Stimulated activated naive CD4-positive, alpha-beta T cell treated with Interleukin-2 at 50 U/mL for 16 hours (primary cell): Measurements from ENCODE around the gene PGLYRP4.
"Not testable (repeated sequence)": the region's sequence is repeated elsewhere in the genome, so short reads cannot be mapped to it uniquely, and the experiment has no call there.

Source experiments
- DNase-seq: peaks from one replicate; lab custom pipeline; 2025; lab: John Stamatoyannopoulos, UW

PGLYRP4 gene

GRCh38 chr1:153337980-153338853 lies 10.4 kb downstream of the PGLYRP4 start:
- DNase-seq: no peak

DNA sequence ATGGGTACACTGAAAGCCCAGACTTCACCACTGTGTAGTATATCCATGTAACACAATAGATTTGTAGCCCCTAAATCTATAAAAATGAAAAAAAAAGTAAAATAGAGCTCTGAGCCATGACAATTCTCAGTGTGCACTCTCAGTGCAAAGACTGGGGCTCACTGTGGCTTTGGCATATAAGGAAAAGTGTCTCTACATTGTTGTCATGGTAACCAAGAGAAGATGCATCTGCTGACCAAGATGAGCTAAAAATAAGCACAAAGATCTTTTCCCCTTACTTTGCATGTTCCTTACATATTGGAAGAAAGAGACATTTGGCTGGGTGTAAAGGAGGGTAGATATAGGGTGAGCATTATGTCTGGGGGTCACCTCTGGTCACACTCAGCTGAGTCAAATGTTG lies 12.0 kb downstream of the PGLYRP4 start:
- DNase-seq: no peak

DNA sequence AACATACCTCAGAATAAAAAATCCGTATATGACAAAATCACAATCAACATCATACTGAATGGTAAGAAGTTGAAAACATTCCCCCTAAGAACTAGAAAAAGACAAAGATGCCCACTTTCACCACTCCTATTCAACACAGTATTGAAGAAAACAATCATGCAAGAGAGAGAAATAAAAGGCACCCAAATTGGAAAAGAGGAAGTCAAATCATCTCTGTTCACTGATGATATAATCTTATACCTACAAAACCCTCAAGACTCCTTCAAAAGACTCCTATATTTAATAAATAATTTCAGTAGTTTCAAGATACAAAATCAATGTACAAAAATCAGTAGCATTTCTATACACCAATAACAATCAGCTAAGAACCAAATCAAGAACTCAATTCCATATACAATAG lies 14.7 kb downstream of the PGLYRP4 start:
- DNase-seq: no peak

DNA sequence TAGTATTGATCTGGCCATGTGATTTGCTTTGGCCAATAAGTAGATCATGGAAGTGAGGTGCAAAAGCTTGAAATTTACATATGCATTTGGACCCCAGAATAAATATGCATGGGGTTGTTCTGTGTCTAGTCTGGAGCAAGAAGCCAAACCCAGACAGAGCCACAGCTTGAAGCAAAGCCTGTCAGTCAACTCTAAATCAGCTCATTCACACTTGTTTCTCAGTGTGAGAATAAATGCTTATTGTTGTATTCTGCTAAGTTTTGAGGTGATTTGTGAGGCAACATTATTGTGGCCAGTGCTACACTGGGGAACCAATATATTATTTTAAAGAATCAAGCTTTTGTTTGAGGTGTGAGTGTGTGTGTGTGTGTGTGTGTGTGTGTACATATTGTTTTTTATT lies 23.7 kb downstream of the PGLYRP4 start:
- DNase-seq: no peak

- DNase-seq: no peak
Observed at GRCh38 chr1:153322568-153322967, 26.1 kb downstream of the PGLYRP4 start.

GRCh38 chr1:153318145-153318544 lies 30.5 kb downstream of the PGLYRP4 start:
- not testable (repeated sequence) for DNase-seq

- DNase-seq: not testable (repeated sequence)
Observed at GRCh38 chr1:153316013-153316412, 32.6 kb downstream of the PGLYRP4 start.

- DNase-seq: not testable (repeated sequence)
Observed at GRCh38 chr1:153314388-153314787, 34.3 kb downstream of the PGLYRP4 start.

GRCh38 chr1:153313288-153313687 lies 35.4 kb downstream of the PGLYRP4 start:
- no peak for DNase-seq

- DNase-seq: no peak
Observed at GRCh38 chr1:153312570-153313186, 36.0 kb downstream of the PGLYRP4 start, which contains the start of gene PGLYRP3. TSS of gene PGLYRP3 (minus strand) at chr1:153312952. CDS start at chr1:153310665, 2,287 bp downstream.

GRCh38 chr1:153310526-153310925 lies 38.1 kb downstream of the PGLYRP4 start:
- no peak for DNase-seq

GRCh38 chr1:153309441-153309840 lies 39.2 kb downstream of the PGLYRP4 start:
- DNase-seq: no peak

GRCh38 chr1:153308540-153308939 lies 40.1 kb downstream of the PGLYRP4 start:
- no peak for DNase-seq

GRCh38 chr1:153307221-153307600 lies 41.4 kb downstream of the PGLYRP4 start:
- no peak for DNase-seq

DNA sequence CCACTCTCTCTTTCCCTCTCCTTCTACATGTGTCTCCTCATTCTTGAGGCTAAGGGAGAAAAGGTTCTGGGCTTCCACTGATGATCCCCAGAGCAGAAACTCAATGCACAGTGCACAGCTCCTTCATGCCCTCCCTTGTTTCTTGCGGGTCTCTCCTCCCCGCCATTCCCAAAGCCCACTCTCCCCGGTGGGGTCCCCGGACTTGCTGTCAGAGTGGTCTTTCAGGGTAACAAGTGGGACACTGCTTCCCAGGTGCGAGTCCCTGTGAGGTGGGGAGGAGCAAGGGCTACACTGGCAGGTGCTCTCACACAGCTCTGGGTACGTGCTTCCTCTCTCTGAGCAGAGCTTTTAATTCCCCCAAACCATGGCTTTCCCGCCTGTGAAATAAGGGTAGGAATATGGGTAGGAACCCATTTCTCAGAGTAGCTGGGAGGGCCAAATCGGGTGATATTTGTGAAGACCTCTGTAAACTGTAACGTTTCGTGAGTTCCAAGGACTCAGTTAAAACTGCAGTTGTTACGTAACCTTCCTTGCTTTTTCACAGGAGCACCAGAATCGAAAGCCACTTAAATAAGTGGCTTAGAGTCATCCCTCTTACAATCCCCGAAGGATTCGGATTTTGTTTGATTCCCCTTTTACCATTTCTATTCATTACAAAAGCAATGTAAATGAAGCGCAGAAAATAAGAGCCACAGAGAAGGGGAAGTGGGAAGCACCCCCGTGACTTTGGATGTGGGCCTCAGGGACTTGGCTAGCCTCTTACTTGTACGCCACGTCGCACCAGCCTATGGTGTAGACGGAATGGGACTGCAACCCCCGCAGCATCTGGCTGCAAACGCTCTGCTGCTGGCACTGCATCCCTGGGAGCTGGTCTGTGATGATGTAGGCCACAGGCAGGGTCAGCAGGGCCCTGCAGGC lies 42.1 kb downstream of the PGLYRP4 start:
- no peak for DNase-seq

- no peak for DNase-seq
Observed at GRCh38 chr1:153305682-153306081, 43.0 kb downstream of the PGLYRP4 start.

GRCh38 chr1:153302308-153302707 lies 46.3 kb downstream of the PGLYRP4 start:
- DNase-seq: no peak

DNA sequence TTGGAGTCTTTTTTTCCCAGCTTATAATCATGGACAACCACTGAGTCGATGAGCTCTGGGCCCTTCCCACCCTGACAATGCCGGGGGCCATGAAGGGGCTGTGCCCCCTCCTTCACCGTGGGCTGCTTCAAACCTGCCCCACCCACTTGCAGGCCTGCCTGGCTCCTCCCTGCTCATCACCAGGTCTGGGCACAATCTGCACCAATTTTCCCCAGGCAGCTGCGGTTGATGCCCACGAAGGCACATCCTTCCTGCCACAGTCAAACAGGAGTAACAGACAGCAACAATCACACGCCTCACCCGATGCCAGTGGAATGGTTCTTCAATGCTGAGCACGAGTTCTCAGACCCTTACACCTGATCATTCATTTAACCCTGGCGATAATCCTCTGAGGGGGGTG lies 54.8 kb downstream of the PGLYRP4 start:
- DNase-seq: no peak

DNA sequence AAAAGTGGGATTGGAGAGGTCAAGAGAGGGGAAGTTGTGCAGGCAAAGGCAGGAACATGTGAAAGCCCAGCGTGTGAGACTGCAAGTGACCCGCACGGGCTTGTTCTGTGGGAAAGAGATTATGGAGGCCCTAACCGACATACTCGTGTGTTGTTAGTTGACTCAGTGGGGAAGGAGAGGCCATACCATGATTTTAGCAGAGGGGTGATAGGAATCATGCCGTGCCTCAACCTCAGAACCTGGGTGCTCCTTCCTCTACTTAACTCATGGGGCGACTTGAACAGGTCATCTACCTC lies 55.2 kb downstream of the PGLYRP4 start:
- no peak for DNase-seq

GRCh38 chr1:153292740-153293479 lies 55.7 kb downstream of the PGLYRP4 start:
- no peak for DNase-seq

- DNase-seq: no peak
Observed at GRCh38 chr1:153292185-153292584, 56.5 kb downstream of the PGLYRP4 start.

DNA sequence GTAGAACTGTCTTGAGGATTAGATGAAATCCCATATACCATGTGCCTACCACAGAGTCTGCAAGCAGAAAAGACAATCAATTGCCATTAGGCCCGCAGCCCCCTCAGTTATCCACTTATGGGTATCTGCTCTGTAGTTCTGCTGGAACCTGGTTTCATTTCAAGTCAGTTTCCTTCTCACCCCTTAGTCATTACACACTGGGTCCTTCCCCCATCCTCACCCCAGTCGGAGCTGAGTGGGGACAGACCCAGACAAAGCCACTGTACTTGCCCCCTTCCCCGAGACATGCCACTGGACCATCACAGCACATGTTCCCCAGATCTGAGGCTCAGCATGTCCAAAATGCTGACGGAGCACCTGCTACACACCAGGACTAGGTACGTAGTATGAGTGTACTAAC lies 57.1 kb downstream of the PGLYRP4 start:
- no peak for DNase-seq
